Naive thymus-derived CD8-positive, alpha-beta T cell (primary cell): ENCODE data around the gene CYTH3. TPM values are rescaled to one million over a fixed set of nuclear protein-coding genes. Genes with fewer than 3 reads are reported as not detected.

Experiments
- ATAC-seq, 2 donors: fragments of 150-1000 bp; cut with Tn5 transposase in 1 of 2; sonication (Bioruptor Pico), chemical (Tn5 transposase) in 1 of 2; 1 replicate in 1 of 2; 2 replicates in 1 of 2; pipeline ENCODE4 v1.10.0; 2021; ENCODE audit warnings: mild to moderate bottlenecking in 2 of 2, moderate library complexity in 2 of 2
- POLR2A ChIA-PET: fragments of 350-600 bp; sonication (Branson Sonifier 250); formaldehyde crosslinking; loops from one replicate; lab custom pipeline; 2021; ENCODE audit warnings: antibody characterized with exemption; lab: Charles Lee
- DNase-seq, 10 donors: peaks; one replicate each; pipeline versions ENCODE4 v3.0.0 to v3.0.0-alpha.2; 2020 to 2022
- H3K27ac Mint-ChIP-seq, 10 donors: one replicate each; pipeline ENCODE4 v1.8.0; 2020 to 2022; ENCODE audit warnings: mild to moderate bottlenecking in 10 of 10, mixed read lengths in 10 of 10, moderate library complexity in 4 of 10, inconsistent platforms in 1 of 10
- H3K27me3 Mint-ChIP-seq, 5 donors: one replicate each; pipeline ENCODE4 v1.8.0; 2021 to 2022; ENCODE audit warnings: mixed read lengths in 5 of 5
- H3K36me3 Mint-ChIP-seq, 3 donors: one replicate each; pipeline ENCODE4 v1.8.0; 2020 to 2022; ENCODE audit warnings: mixed read lengths in 3 of 3, mild to moderate bottlenecking in 2 of 3, inconsistent platforms in 1 of 3
- H3K4me1 Mint-ChIP-seq, 4 donors: one replicate each; pipeline ENCODE4 v1.8.0; 2021 to 2022; ENCODE audit warnings: mixed read lengths in 4 of 4
- H3K4me3 Mint-ChIP-seq, 10 donors: one replicate each; pipeline ENCODE4 v1.8.0; 2020 to 2022; ENCODE audit warnings: mild to moderate bottlenecking in 10 of 10, mixed read lengths in 10 of 10, moderate library complexity in 6 of 10, inconsistent platforms in 1 of 10
- H3K9me3 Mint-ChIP-seq, 9 donors: one replicate each; pipeline ENCODE4 v1.8.0; 2020 to 2022; ENCODE audit warnings: mixed read lengths in 9 of 9, mild to moderate bottlenecking in 3 of 9, inconsistent platforms in 1 of 9, moderate library complexity in 1 of 9
- polyA plus RNA-seq, 3 donors: library from polyadenylated mRNA; unstranded; fragments of 300-500 nt; fragmentation: Illumina TruSeq; gene quantifications; one replicate each; pipeline ENCODE4 v1.2.3, GENCODE V29; 2021
- total RNA-seq, 8 experiments: library from RNA in 2 of 8; stranded (reverse) in 2 of 8; gene quantifications; one replicate each; pipeline ENCODE4 v1.2.3 and lab custom pipeline; 2021 to 2026

Gene CYTH3
- total and polyA plus RNA-seq, 5 experiments from 2014 or later = 0.77 to 8.6 (median 4.1) TPM

DNA sequence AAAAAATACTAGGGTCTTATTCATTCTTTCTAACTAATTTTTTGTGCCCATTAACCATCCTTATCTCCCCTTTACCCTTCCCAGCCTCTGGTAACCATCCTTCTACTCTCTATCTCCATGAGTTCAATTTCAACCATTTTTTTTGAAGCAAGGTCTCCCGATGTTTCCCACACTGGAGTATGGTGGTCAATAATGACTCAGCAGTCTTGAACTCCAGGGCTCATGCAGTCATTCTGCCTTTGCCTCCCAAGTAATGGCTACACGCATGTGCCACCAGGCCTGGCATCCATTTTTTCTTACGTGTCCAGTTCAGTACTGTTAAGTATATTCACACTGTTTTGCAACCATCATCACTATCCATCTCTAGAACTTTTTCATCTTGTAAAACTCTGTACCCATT lies 60.4 kb downstream of the CYTH3 start:
- H3K27ac Mint-ChIP-seq = no peak overlapping the region
- peaks cover 0 to 5% (median 0%) of the 10 kb centered on the region in 4 donors for H3K4me1 Mint-ChIP-seq
- ATAC-seq (no peak), DNase-seq (no peak)
- peaks cover 0 to 4% (median 0%) of the 10 kb centered on the region in 5 donors for H3K27me3 Mint-ChIP-seq
- peaks cover 0 to 2% (median 0%) of the 10 kb centered on the region in 9 donors for H3K9me3 Mint-ChIP-seq
- POLR2A ChIA-PET = no interaction called here
- H3K36me3 Mint-ChIP-seq = peaks cover 0 to 4% (median 0%) of the 10 kb centered on the region in 3 donors
- H3K4me3 Mint-ChIP-seq = no peak overlapping the region

DNA sequence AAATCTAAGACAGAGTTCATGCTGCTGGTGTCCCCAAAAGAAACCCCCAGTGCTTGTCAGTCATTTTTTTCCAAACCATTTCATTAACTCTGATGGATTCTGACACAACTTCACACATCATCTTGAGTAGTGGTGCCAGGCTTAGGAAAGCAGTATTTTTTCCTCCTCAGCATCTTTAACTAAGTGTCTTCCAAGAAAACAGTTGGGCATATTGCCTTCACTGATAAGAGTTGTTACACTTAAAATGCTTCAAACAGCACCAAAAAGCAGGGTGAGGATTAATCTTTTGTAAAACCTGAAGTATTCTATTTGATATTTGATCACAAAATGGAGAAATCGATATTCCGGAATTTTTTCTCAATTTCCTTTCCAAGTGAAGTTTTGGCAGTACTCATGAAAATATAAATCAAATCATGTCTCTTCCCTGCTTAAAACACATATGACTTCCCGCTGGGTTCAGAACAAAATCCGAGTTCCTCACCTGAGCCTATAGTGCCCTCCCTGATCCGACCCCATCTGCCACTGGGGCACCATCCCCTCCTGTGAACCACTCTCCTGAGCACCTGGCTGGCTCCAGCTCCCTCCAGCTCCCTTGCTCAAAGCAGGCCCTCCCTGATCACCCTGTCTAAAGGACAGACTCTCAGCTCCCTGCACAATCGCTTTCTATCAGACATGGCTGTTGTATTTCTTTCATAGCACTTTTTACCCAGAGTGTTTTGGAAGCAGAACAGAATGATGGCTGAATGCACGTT lies 61.6 kb downstream of the CYTH3 start:
- no peak overlapping the region for H3K4me3 Mint-ChIP-seq

DNA sequence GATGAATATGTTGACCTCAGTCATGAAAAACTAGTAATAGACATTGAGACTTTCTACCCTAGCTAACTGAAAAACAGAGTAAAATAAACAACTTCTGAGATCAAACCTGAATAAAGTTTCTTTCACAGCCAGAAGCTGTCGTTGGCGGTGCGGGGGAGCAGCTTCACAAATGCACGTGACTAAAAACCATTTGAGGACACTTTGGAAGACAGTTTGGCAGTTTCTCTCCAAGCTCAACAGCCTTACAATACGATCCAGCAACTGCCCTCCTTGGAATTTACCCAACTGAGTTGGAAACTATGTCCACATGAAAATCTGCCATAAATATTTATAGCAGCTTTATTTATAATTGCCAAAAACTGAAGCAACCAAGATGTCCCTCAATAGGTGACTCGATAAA lies 63.1 kb downstream of the CYTH3 start:
- no peak for ATAC-seq
- POLR2A ChIA-PET = no interaction called here
- no peak overlapping the region for H3K4me3 Mint-ChIP-seq

More for the DNA sequence above, 61.6 kb downstream of the CYTH3 start:
- Mint-ChIP-seq H3K9me3 (peaks cover 0 to 2% (median 0%) of the 10 kb centered on the region in 9 donors), H3K4me1 (peaks cover 0 to 5% (median 0%) of the 10 kb centered on the region in 4 donors), H3K36me3 (peaks cover 0 to 3% (median 0%) of the 10 kb centered on the region in 3 donors), H3K27ac (no peak overlapping the region), H3K27me3 (peaks cover 0 to 4% (median 0%) of the 10 kb centered on the region in 5 donors)
- POLR2A ChIA-PET = no interaction called here
- ATAC-seq (no peak), DNase-seq (no peak)

DNA sequence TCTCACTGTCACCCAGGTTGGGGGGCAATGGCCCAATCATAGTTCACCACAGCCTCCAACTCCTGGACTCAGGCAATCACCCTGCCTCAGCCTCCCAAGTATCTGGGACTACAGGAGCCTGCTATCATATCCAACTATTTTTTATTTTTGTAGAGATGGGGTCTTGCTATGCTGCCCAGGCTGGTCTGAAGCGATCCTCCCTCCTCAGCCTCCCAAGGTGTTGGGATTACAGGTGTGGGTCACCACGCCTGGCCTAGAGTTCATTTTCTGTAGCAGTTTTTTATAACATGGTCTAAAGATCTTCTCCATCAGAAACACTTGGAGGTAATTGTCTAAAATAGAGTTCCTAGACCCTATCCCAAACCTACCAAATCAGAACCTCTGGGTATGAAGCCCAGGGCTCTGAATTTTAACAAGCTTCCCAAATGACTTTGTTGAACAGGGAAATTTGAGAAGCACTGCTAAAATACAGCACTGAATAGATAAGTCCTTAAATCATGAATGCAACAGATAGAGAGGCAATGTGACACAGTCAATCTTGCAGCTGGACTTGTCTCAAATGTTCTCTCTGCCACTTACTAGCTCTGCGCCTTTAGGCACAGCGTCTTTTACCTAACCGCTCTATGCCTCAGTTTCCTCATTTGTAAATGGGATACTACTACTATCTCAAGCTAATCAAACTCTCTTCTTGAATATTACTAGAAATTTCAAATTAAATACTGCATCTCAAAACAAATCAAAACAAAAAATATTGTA lies 63.7 kb downstream of the CYTH3 start:
- no peak overlapping the region for H3K27ac Mint-ChIP-seq
- peaks cover 0 to 4% (median 0%) of the 10 kb centered on the region in 5 donors for H3K27me3 Mint-ChIP-seq
- POLR2A ChIA-PET = no interaction called here
- no peak for DNase-seq
- H3K4me1 Mint-ChIP-seq = peaks cover 0 to 5% (median 0%) of the 10 kb centered on the region in 4 donors
- no peak overlapping the region for H3K4me3 Mint-ChIP-seq
- H3K36me3 Mint-ChIP-seq = no peaks in the 10 kb centered on the region
- ATAC-seq = no peak
- peaks cover 0 to 2% (median 0%) of the 10 kb centered on the region in 9 donors for H3K9me3 Mint-ChIP-seq

More for the DNA sequence above, 63.1 kb downstream of the CYTH3 start:
- no peaks in the 10 kb centered on the region for H3K36me3 Mint-ChIP-seq
- peaks cover 0 to 5% (median 0%) of the 10 kb centered on the region in 4 donors for H3K4me1 Mint-ChIP-seq
- H3K27me3 Mint-ChIP-seq = peaks cover 0 to 4% (median 0%) of the 10 kb centered on the region in 5 donors
- H3K27ac Mint-ChIP-seq = no peak overlapping the region
- peaks cover 0 to 2% (median 0%) of the 10 kb centered on the region in 9 donors for H3K9me3 Mint-ChIP-seq
- no peak for DNase-seq

DNA sequence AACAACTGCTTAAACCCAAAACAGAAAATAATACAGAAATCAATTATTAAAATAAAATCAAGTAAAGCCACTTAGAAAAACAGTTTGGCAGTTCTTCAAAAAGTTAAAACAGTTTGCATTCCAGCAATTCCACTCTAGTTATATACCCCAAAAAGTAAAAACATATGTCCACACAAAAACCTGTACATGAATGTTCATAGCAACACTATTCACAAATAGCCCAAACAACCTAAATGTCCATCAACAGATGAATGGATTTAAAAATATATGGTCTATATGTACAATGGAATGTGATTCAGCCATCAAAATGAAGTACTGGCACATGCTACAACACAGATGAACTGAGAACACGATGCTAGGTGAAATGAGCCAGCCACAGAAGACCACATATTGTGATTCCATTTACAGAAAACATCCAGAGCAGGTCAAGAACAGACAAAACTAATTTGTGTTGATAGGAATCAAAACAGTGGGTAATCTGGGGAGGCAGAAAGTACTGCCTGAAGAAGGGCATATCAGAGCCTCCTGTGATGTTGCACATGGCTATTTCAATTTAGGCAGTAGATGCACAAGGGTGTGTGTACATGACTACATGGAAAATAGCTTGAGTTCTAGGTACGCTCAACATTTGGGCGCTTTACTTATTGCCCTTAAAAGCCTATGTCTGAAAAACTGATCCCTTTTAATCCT lies 66.3 kb downstream of the CYTH3 start:
- DNase-seq = no peak
- no peak for ATAC-seq
- Mint-ChIP-seq H3K9me3 (peaks cover 0 to 2% (median 0%) of the 10 kb centered on the region in 9 donors), H3K27ac (no peak overlapping the region), H3K36me3 (no peaks in the 10 kb centered on the region), H3K4me3 (no peak overlapping the region), H3K27me3 (peaks cover 0 to 2% (median 0%) of the 10 kb centered on the region in 5 donors), H3K4me1 (peaks cover 0 to 4% (median under 1%) of the 10 kb centered on the region in 4 donors)
- POLR2A ChIA-PET = no interaction called here

DNA sequence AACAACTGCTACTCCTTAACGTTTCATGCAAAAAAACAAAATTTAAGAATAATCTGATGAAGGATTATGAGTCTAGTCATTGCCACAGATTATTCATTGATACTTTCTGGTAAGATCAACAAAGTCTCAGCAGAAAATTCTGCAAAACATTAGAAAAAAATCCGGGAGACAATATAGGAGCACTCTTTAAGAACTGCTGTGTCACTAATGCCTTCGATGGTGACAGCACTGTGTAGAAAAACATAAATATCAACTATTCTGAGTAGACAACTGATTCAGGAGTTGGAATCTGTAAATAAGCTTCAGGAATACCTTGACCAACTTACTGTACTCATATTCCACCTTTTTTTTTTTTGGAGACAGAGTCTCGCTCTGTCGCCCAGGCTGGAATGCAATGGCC lies 69.0 kb downstream of the CYTH3 start:
- H3K9me3 Mint-ChIP-seq = no peaks in the 10 kb centered on the region
- no peak overlapping the region for H3K27ac Mint-ChIP-seq
- peaks cover 0 to 2% (median under 1%) of the 10 kb centered on the region in 4 donors for H3K4me1 Mint-ChIP-seq
- H3K36me3 Mint-ChIP-seq = no peaks in the 10 kb centered on the region
- no peak for DNase-seq
- H3K4me3 Mint-ChIP-seq = no peak overlapping the region
- H3K27me3 Mint-ChIP-seq = no peaks in the 10 kb centered on the region
- POLR2A ChIA-PET = no interaction called here
- ATAC-seq = no peak

DNA sequence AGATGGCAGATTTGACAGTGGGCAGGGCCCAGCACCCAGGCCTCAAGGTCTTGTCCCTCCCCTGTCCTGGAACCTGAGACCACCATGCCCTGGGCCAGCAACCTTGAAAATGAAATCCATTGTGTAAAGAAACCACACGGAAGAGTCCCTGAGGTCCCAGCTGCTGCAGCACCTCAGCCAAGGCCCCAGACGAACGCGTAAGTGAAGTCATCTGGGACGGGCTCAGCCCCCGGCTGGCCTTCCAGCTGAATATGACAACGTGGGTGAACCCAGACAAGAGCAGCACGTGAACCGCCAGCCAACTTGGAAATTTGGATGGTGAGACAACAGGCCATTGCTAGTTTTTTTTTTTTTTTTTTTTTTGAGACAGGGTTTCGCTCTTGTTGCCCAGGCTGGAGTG lies 70.3 kb downstream of the CYTH3 start:
- no peak for ATAC-seq
- Mint-ChIP-seq H3K4me1 (peaks cover 0 to 1% (median under 1%) of the 10 kb centered on the region in 4 donors), H3K9me3 (no peaks in the 10 kb centered on the region), H3K27me3 (no peaks in the 10 kb centered on the region), H3K36me3 (no peaks in the 10 kb centered on the region), H3K27ac (no peak overlapping the region), H3K4me3 (no peak overlapping the region)
- no peak for DNase-seq
- POLR2A ChIA-PET = interaction anchor here (0.7 kb wide), 1 partner anchor 78 kb away, joined by 3 read pairs; no protein-coding TSS in a partner anchor

DNA sequence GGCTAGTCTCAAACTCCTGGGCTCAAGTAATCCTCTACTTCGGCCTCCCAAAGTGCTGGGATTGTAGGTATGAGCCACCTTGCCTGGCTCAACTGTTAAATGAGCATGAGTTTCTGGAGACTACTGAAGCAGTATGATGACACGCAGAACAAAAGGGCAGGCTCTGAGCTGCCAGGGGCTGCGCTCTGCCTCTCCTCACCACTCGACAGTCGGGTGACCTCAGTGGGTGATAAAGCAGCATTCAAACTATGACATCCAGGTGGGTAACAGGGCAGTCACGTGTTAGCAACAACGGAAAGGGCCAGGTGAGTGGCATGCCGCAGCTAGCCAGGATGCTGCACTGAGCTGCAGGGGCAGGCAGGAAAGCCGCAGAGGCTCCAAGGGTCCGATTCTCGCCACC lies 71.5 kb downstream of the CYTH3 start:
- ATAC-seq (no peak), DNase-seq (no peak)
- Mint-ChIP-seq H3K36me3 (no peaks in the 10 kb centered on the region), H3K4me1 (peaks cover 0 to 1% (median 0%) of the 10 kb centered on the region in 4 donors), H3K9me3 (no peaks in the 10 kb centered on the region), H3K27ac (no peak overlapping the region), H3K27me3 (peaks cover 0 to 3% (median 0%) of the 10 kb centered on the region in 5 donors), H3K4me3 (no peak overlapping the region)
- POLR2A ChIA-PET = no interaction called here

DNA sequence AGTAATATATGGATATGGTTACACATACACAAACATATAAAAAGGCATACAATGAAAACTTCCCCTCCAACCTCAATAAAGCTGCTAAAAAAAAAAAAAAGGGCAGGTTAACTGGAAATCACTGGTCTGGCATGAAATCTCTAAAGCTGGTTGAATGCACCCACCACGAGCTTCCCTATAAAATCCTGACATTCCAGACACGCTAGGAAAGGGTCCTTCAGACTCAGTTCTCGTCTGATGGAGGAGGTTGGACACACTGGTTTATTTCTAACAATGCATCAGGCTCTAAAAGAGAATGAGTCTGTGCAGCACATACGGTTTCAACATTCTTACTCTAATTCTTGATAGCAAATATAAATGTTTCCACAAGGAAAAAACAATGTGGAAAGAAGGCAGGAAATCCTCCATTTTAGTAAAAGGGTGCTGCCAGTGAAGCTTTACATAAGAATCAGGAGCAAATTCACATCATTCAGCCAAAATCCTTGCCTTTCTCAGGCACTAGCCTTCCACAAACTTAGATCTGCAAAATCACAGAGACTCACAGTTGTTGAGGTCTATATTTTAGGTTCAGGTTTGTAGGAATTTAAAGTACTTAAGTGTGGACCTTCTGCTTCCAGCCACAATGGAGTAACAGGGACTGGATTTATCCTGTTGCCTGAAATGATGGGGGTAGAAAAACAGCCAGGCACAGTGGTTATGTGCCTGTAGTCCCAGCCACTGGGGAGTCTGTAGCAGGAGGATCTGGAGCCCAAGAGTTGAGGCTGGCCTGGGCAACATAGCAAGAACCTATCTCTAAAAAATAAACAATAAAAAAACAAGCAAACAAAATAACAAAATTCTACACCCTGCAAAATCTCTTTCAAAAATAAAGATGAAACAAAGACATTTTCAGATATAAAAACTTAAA lies 73.5 kb downstream of the CYTH3 start:
- H3K9me3 Mint-ChIP-seq = no peaks in the 10 kb centered on the region
- POLR2A ChIA-PET = no interaction called here
- no peaks in the 10 kb centered on the region for H3K36me3 Mint-ChIP-seq

DNA sequence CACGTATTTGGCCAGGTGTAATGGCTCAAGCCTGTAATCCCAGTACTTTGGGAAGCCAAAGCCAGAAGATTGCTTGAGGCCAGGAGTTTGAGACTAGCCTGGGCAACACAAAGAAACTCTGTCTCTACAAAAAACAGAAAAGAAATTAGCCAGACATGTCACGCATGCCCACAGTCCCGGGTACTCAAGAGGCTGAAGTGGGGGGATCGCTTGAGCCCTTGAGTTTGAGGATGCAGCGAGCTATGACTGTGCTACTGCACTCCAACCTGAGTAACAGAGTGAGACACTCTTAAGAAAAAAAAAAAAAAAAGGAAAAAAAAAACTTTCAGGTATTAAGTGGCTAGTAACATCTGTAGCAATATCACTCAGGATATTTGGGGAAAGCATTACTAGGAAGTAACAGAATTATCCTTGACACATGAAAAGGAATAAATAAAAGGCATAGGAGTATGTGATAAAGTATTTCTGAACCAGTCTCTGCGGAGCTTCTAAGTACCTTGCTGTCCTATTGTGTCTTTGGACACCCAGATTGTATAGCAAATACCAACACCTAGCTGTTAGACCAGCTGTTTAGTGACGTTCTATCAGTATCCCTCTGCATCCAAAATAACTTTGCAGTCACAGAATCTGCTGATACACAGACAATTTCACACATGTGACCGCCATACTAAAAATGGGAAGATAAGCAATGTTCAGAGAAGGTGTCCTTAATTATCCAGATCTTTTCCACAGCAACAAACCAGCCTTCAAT lies 74.4 kb downstream of the CYTH3 start:
- ATAC-seq (no peak), DNase-seq (no peak)
- Mint-ChIP-seq H3K36me3 (no peaks in the 10 kb centered on the region), H3K27ac (no peak overlapping the region), H3K27me3 (peaks cover 0 to 3% (median 0%) of the 10 kb centered on the region in 5 donors), H3K9me3 (no peaks in the 10 kb centered on the region), H3K4me3 (no peak overlapping the region), H3K4me1 (peaks cover 0 to 1% (median 0%) of the 10 kb centered on the region in 4 donors)
- POLR2A ChIA-PET = no interaction called here

More for the DNA sequence above, 73.5 kb downstream of the CYTH3 start:
- Mint-ChIP-seq H3K4me3 (no peak overlapping the region), H3K27ac (peak overlapping the region in 1 of 10 donors; percentile 43), H3K4me1 (peaks cover 0 to 1% (median 0%) of the 10 kb centered on the region in 4 donors), H3K27me3 (peaks cover 0 to 3% (median 0%) of the 10 kb centered on the region in 5 donors)
- DNase-seq (no peak), ATAC-seq (no peak)

DNA sequence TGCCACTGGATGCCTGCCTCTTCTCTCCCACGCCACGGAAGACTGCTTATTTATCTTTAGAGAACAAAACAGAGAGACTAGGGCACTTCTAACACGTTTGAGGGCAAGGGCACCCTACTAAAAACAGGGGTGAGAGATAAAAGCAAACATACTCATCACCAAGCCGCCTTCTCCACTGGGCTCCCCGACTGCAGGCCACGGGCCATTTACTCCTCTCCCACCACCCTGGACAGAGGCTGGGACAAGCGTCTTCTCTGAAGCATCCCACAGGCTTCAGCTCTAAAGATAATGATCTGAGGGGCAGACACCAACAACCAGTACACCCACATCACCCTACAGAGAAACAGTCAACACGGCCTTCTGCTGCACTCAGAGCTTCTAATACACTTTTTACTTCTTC lies 78.7 kb downstream of the CYTH3 start:
- ATAC-seq (no peak), DNase-seq (no peak)
- Mint-ChIP-seq H3K4me1 (no peaks in the 10 kb centered on the region), H3K9me3 (no peaks in the 10 kb centered on the region), H3K4me3 (no peak overlapping the region), H3K27ac (no peak overlapping the region), H3K27me3 (peaks cover 0 to 3% (median 0%) of the 10 kb centered on the region in 5 donors), H3K36me3 (peaks cover 0 to 4% (median 3%) of the 10 kb centered on the region in 3 donors)
- POLR2A ChIA-PET = no interaction called here
